Heart left ventricle (tissue), 16 donors: ENCODE results near the gene DIP2B. TPM values are rescaled to one million over a fixed set of nuclear protein-coding genes. Genes with fewer than 3 reads are reported as not detected.

Source experiments
- ATAC-seq, 4 donors: fragments of 200-7000 bp; cut with Tn5 transposase; one replicate each; pipeline ENCODE4 v1.9.1; 2020 to 2022; ENCODE audit warnings: moderate library complexity in 4 of 4, mild to moderate bottlenecking in 3 of 4, moderate number of reproducible peaks in 1 of 4
- DNase-seq, 5 donors: peaks; one replicate each; pipeline ENCODE4 v3.0.0-alpha.2; 2020
- H3K27ac ChIP-seq, 12 donors: fragments of 200-600 bp; sonication (generic) in 4 of 12; one replicate each; pipeline versions ENCODE4 v1.5.0 to v1.8.0; 2016 to 2022; ENCODE audit warnings: mild to moderate bottlenecking in 2 of 12
- H3K27me3 ChIP-seq, 9 donors: fragments of 200-600 bp; sonication (generic) in 2 of 9; one replicate each; pipeline versions ENCODE4 v1.5.1 to v1.8.0; 2016 to 2022; ENCODE audit warnings: mild to moderate bottlenecking in 3 of 9
- H3K36me3 ChIP-seq, 9 donors: fragments of 200-600 bp; sonication (generic) in 2 of 9; one replicate each; pipeline versions ENCODE4 v1.5.0 to v1.8.0; 2018 to 2022; ENCODE audit warnings: mild to moderate bottlenecking in 2 of 9
- H3K4me1 ChIP-seq, 12 donors: fragments of 200-600 bp; sonication (generic) in 4 of 12; one replicate each; pipeline versions ENCODE4 v1.5.0 to v1.8.0; 2016 to 2022; ENCODE audit warnings: mild to moderate bottlenecking in 3 of 12
- H3K4me3 ChIP-seq, 12 donors: fragments of 200-600 bp; sonication (generic) in 4 of 12; one replicate each; pipeline versions ENCODE4 v1.5.0 to v1.8.0; 2017 to 2022; ENCODE audit warnings: mild to moderate bottlenecking in 9 of 12, moderate library complexity in 4 of 12
- H3K9me3 ChIP-seq, 12 donors: fragments of 200-600 bp; sonication (generic) in 4 of 12; one replicate each; pipeline versions ENCODE4 v1.5.0 to v1.8.0; 2016 to 2022; ENCODE audit warnings: mild to moderate bottlenecking in 1 of 12
- POLR2A ChIP-seq, 2 donors: fragments of 450-650 bp; IDR thresholded peaks; one replicate each; pipeline ENCODE4 v1.6.1; 2017; ENCODE audit warnings: antibody characterized with exemption in 2 of 2, mild to moderate bottlenecking in 2 of 2, moderate library complexity in 2 of 2
- WGBS, 4 donors: extraction: QIAGEN DNeasy Blood & Tissue Kit in 2 of 4; methylation state at CpG; one replicate each; pipeline versions ENCODE4 v1.1.5 to v1.1.7; 2013 to 2018; 5-methylcytosine and 5-hydroxymethylcytosine counted together
- intact Hi-C, 10 donors: fragments of 100-400 bp; cut with DNase I; formaldehyde crosslinking; loops; one replicate each; pipeline versions ENCODE4 v1.11.1 to v1.14.2; 2022
- polyA plus RNA-seq, 2 donors: library from polyadenylated mRNA; stranded (reverse); fragments of 200-250 nt; gene quantifications; one replicate each; pipeline ENCODE4 v1.2.3, GENCODE V29; 2013
- total RNA-seq, 9 donors: library from RNA; depleted of rRNA in 2 of 9; stranded (reverse); fragments of >200 nt in 2 of 9; fragmentation: NEBNext Ultra II Directional in 3 of 9; extraction: Animal tissue kit (Norgen Biotek cat#: 25700) in 3 of 9; gene quantifications; one replicate each; pipeline versions ENCODE4 v1.1.0 to v1.2.4, GENCODE V29; 2016 to 2023
- TF ChIP-seq, protein P1 (sequence below), 12 donors: fragments of 200-600 bp; sonication (generic) in 4 of 12; IDR thresholded peaks; one replicate each; pipeline versions ENCODE4 v1.5.0 to v1.8.0; 2018 to 2022; ENCODE audit warnings: antibody characterized with exemption in 12 of 12, mild to moderate bottlenecking in 5 of 12
- donor health status: ischemic (EF 13 %, LVEDD 7.1; RV severe dilation, severe dysfunction).
- donor health status: healthy with polysubstance abuse.
- donor health status: DM: no; HTN: yes; CAD: no.
- donor health status: DM: no; HTN: no; CAD: no.
- donor health status: ischemic (EF 25% LVEDD 6.9; RV normal size, moderate dysfunction).
- donor health status: ischemic (EF 25% LVEDD 5.7; RV mildly dilated, moderate dysfunction).
- donor health status: healthy.
- donor health status: DM: yes; HTN: yes; CAD: no.
- donor health status: ischemic (EF 35%, LVEDD 5.7; RV mildly dilated, moderate dysfunction).
- donor health status: nonischemic (EF 11% LVEDD 7.7; RV severe dilation, severe dysfunction).
- donor health status: DM: yes; HTN: yes; CAD: no.
- donor health status: PGD.
- donor health status: ischemic (EF 29% LVEDD 5.4; RV normal size, mild dysfunction).
- donor health status: nonischemic (EF 23%, LVEDD 6.1; RV moderate dilation, normal function).

Gene DIP2B
- total and polyA plus RNA-seq, 11 donors, result 3.4 to 25.0 (median 16.7) TPM

- TF ChIP-seq POLR2A (IDR thresholded peaks at IDR 0.05), result no peak
- TF ChIP-seq, protein P1, sequence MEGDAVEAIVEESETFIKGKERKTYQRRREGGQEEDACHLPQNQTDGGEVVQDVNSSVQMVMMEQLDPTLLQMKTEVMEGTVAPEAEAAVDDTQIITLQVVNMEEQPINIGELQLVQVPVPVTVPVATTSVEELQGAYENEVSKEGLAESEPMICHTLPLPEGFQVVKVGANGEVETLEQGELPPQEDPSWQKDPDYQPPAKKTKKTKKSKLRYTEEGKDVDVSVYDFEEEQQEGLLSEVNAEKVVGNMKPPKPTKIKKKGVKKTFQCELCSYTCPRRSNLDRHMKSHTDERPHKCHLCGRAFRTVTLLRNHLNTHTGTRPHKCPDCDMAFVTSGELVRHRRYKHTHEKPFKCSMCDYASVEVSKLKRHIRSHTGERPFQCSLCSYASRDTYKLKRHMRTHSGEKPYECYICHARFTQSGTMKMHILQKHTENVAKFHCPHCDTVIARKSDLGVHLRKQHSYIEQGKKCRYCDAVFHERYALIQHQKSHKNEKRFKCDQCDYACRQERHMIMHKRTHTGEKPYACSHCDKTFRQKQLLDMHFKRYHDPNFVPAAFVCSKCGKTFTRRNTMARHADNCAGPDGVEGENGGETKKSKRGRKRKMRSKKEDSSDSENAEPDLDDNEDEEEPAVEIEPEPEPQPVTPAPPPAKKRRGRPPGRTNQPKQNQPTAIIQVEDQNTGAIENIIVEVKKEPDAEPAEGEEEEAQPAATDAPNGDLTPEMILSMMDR (IDR thresholded peaks at IDR 0.05), result no peak
- WGBS, 4 donors, result 84 to 97% (median 92%) methylated on average over 2 of the region's 2 CpGs
- H3K4me3 ChIP-seq, result no peak overlapping the region
- intact Hi-C loops, result no loop called here
- DNase-seq (no peak), ATAC-seq (no peak)
- H3K4me1 ChIP-seq, result no peaks in the 10 kb centered on the region
- no peak overlapping the region for H3K27ac ChIP-seq
- H3K9me3 ChIP-seq, result no peaks in the 10 kb centered on the region
- peaks cover 0 to 100% (median 100%) of the 10 kb centered on the region in 9 donors for H3K36me3 ChIP-seq
- H3K27me3 ChIP-seq, result no peaks in the 10 kb centered on the region
Observed at GRCh38 chr12:50740307-50740706, 235.5 kb downstream of the DIP2B start.

GRCh38 chr12:50742776-50743175 is 238.0 kb downstream of the DIP2B start:
- no peak for ATAC-seq
- intact Hi-C loops, result no loop called here
- TF ChIP-seq, protein P1 (IDR thresholded peaks at IDR 0.05), result no peak
- TF ChIP-seq POLR2A (IDR thresholded peaks at IDR 0.05), result no peak
- Histone ChIP-seq H3K4me1 (no peaks in the 10 kb centered on the region), H3K4me3 (no peak overlapping the region), H3K36me3 (peaks cover 0 to 100% (median 100%) of the 10 kb centered on the region in 9 donors), H3K27ac (no peak overlapping the region), H3K27me3 (no peaks in the 10 kb centered on the region), H3K9me3 (no peaks in the 10 kb centered on the region)
- DNase-seq, result no peak
- 95 to 98% (median 97%) methylated on average over 7 of the region's 7 CpGs for WGBS, 4 donors

DNA sequence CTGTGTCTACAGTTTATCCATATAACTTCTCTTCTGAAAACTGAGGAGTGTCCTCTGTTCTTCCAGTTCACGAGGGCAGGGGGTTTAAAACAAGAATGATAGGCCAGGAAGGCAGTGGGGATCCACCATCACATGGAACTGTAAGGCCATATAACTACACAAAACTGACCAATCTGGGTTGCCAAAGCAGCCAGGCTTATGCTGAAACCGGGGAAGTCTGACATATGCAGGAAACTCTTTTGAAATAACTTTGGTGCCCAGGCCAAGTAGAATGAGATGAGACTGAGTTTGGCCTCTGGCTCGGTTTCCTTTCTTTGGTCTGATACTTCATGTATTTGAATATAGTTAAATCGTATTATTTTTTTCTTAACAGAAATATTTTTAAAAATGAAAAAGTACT is 241.1 kb downstream of the DIP2B start:
- peaks cover 0 to 6% (median 0%) of the 10 kb centered on the region in 12 donors for H3K4me1 ChIP-seq
- H3K36me3 ChIP-seq, result peaks cover 0 to 94% (median 78%) of the 10 kb centered on the region in 9 donors
- ATAC-seq (no peak), DNase-seq (no peak)
- H3K27ac ChIP-seq, result no peak overlapping the region
- TF ChIP-seq, protein P1 (IDR thresholded peaks at IDR 0.05), result no peak
- TF ChIP-seq POLR2A (IDR thresholded peaks at IDR 0.05), result no peak
- WGBS, 4 donors, result 83 to 89% (median 86%) methylated on average over 4 of the region's 4 CpGs
- no peaks in the 10 kb centered on the region for H3K27me3 ChIP-seq
- intact Hi-C loops, result no loop called here
- no peak overlapping the region for H3K4me3 ChIP-seq
- no peaks in the 10 kb centered on the region for H3K9me3 ChIP-seq

DNA sequence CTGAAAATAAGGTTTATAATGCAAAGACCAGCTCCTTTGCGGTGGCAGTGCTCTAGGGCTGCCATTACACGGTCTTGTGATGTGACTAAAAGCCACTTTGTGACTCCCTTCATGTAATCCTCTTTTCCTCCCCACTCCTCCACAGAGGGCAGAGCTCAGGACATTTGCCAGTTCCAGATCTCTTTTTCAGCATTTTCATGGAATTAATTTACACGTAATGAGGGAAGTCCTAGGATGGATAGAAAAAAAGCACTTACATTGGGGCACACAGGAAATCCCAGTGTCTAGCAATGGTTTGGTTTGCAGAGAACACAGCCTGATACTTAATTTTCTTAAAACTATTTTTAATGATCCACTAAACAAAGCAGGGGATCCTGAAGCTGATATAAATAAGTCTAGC is 241.6 kb downstream of the DIP2B start:
- H3K4me1 ChIP-seq, result peaks cover 0 to 6% (median 0%) of the 10 kb centered on the region in 12 donors
- ATAC-seq, result no peak
- intact Hi-C loops, result no loop called here
- DNase-seq, result no peak
- peaks cover 0 to 88% (median 73%) of the 10 kb centered on the region in 9 donors for H3K36me3 ChIP-seq
- WGBS, 4 donors, result 93 to 96% (median 94%) methylated on average over 3 of the region's 3 CpGs
- no peaks in the 10 kb centered on the region for H3K27me3 ChIP-seq
- H3K9me3 ChIP-seq, result no peaks in the 10 kb centered on the region
- TF ChIP-seq POLR2A (IDR thresholded peaks at IDR 0.05), result no peak
- H3K27ac ChIP-seq, result no peak overlapping the region
- no peak overlapping the region for H3K4me3 ChIP-seq

DNA sequence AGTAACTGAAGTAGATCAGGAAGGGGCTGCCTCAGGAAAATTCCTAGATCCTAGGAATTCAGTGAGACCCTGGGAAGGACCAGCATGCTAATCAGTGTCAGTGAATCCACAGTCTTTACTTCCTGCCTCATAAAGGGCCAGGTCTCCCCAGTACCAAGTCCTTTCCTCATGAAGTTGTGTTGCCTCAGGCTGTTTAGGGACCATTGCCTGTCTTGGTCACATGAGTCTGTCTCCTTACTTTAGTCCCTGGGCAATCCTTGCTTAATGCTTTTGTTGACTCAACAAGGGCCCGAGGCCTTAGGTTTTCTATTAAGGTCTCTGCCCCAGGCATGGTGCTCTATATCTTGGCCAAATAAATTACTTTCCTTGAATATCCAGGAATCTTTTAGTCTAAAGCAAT is 243.0 kb downstream of the DIP2B start:
- intact Hi-C loops, result no loop called here
- Histone ChIP-seq H3K27me3 (no peaks in the 10 kb centered on the region), H3K36me3 (peaks cover 0 to 74% (median 59%) of the 10 kb centered on the region in 9 donors), H3K4me1 (peaks cover 0 to 14% (median 1%) of the 10 kb centered on the region in 12 donors), H3K4me3 (no peak overlapping the region), H3K27ac (no peak overlapping the region), H3K9me3 (no peaks in the 10 kb centered on the region)
- TF ChIP-seq POLR2A (IDR thresholded peaks at IDR 0.05), result no peak
- TF ChIP-seq, protein P1 (IDR thresholded peaks at IDR 0.05), result no peak
- 92 to 95% (median 92%) methylated on average over 1 of the region's 1 CpG for WGBS, 4 donors
- DNase-seq, result no peak
- ATAC-seq, result no peak
